Osteoblast (primary cell): ENCODE measurements around the gene KIFC1. TPM values are rescaled to one million over a fixed set of nuclear protein-coding genes. Genes with fewer than 3 reads are reported as not detected.
A peak's percentile ranks its signal among the peaks of the same experiment; 100 is the strongest.

Source experiments
- DNase-seq: peaks from one replicate; pipeline ENCODE4 v3.0.0; 2011; ENCODE audit warnings: low spot score, mixed read lengths; ENCODE audit not compliant: insufficient read length; ENCODE audit errors: missing footprints
- H2AFZ ChIP-seq: 2 replicates; pipeline ENCODE4 v1.6.0; 2011; ENCODE audit warnings: mild to moderate bottlenecking, low read length
- H3K27ac ChIP-seq: 2 replicates; pipeline ENCODE4 v1.5.1; 2011; ENCODE audit warnings: mild to moderate bottlenecking, low read depth, low read length, moderate library complexity
- H3K27me3 ChIP-seq: 2 replicates; pipeline ENCODE4 v1.6.0; 2012; ENCODE audit warnings: mild to moderate bottlenecking, control low read depth, inconsistent platforms, low read length, moderate library complexity; ENCODE audit not compliant: insufficient read depth
- H3K36me3 ChIP-seq: 2 replicates; pipeline ENCODE4 v1.5.1; 2011; ENCODE audit warnings: mild to moderate bottlenecking, low read length, control low read depth, moderate library complexity; ENCODE audit not compliant: insufficient read depth
- H3K4me1 ChIP-seq: 2 replicates; pipeline ENCODE4 v1.5.1; 2011; ENCODE audit warnings: mild to moderate bottlenecking, low read length, control low read depth, moderate library complexity; ENCODE audit not compliant: insufficient read depth
- H3K4me2 ChIP-seq: 2 replicates; pipeline ENCODE4 v1.6.0; 2011; ENCODE audit warnings: mild to moderate bottlenecking, low read length; ENCODE audit not compliant: insufficient read depth
- H3K4me3 ChIP-seq: fragments of 200-600 bp; sonication (generic); 3 replicates; pipeline ENCODE4 v1.5.1; 2012; ENCODE audit warnings: mild to moderate bottlenecking, low read length, inconsistent platforms; ENCODE audit not compliant: insufficient read depth
- H3K79me2 ChIP-seq: 2 replicates; pipeline ENCODE4 v1.6.0; 2012; ENCODE audit warnings: mild to moderate bottlenecking, low read length, control low read depth, inconsistent platforms; ENCODE audit not compliant: insufficient read depth
- H3K9me3 ChIP-seq: 2 replicates; pipeline ENCODE4 v1.5.1; 2011; ENCODE audit warnings: low read depth, low read length, control low read depth
- H4K20me1 ChIP-seq: 2 replicates; pipeline ENCODE4 v1.6.0; 2012; ENCODE audit warnings: mild to moderate bottlenecking, low read length, control low read depth; ENCODE audit not compliant: insufficient read depth
- total RNA-seq: library from RNA; depleted of rRNA; stranded (reverse); fragments of >200 nt; gene quantifications from 2 replicates; pipeline ENCODE4 v1.2.3, GENCODE V29; 2012
- TF ChIP-seq, protein P1 (sequence below): IDR thresholded peaks from 2 replicates; pipeline ENCODE4 v1.5.1; 2011; ENCODE audit warnings: mild to moderate bottlenecking, low read depth, low read length, moderate library complexity; ENCODE audit errors: extremely low read depth

The KIFC1 gene
- total RNA-seq, 1 donor = 4.0 TPM

DNA sequence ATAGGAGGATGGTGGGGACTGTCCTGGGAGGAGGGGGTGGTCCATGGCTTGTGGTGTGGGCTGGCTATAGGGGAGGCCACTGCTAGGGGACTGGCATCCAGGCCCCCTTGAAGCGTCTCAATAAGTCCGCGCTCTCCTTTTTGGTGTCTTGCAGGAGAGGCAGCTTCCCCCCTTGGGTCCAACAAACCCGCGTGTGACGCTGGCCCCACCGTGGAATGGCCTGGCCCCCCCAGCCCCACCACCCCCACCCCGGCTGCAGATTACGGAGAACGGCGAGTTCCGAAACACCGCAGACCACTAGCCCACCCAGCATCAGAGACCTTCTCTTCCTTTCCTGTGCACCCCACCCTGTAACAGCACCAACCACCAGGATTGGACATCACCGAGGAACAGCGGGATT, 60.0 kb downstream of the KIFC1 start:
- Histone ChIP-seq H3K4me2 (no peak overlapping the region), H2AFZ (no peak overlapping the region), H4K20me1 (peaks cover 4% of the 10 kb centered on the region), H3K27ac (no peak overlapping the region), H3K4me3 (no peak overlapping the region), H3K4me1 (peaks cover 13% of the 10 kb centered on the region), H3K27me3 (no peaks in the 10 kb centered on the region), H3K79me2 (peaks cover 32% of the 10 kb centered on the region), H3K36me3 (peaks cover 37% of the 10 kb centered on the region), H3K9me3 (no peaks in the 10 kb centered on the region)
- TF ChIP-seq, protein P1, sequence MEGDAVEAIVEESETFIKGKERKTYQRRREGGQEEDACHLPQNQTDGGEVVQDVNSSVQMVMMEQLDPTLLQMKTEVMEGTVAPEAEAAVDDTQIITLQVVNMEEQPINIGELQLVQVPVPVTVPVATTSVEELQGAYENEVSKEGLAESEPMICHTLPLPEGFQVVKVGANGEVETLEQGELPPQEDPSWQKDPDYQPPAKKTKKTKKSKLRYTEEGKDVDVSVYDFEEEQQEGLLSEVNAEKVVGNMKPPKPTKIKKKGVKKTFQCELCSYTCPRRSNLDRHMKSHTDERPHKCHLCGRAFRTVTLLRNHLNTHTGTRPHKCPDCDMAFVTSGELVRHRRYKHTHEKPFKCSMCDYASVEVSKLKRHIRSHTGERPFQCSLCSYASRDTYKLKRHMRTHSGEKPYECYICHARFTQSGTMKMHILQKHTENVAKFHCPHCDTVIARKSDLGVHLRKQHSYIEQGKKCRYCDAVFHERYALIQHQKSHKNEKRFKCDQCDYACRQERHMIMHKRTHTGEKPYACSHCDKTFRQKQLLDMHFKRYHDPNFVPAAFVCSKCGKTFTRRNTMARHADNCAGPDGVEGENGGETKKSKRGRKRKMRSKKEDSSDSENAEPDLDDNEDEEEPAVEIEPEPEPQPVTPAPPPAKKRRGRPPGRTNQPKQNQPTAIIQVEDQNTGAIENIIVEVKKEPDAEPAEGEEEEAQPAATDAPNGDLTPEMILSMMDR = no peak
- peak; percentile 65 for DNase-seq

- H3K79me2 ChIP-seq = peaks cover 32% of the 10 kb centered on the region
- no peak overlapping the region for H3K4me2 ChIP-seq
- peaks cover 1% of the 10 kb centered on the region for H4K20me1 ChIP-seq
- H2AFZ ChIP-seq = no peak overlapping the region
- no peak overlapping the region for H3K4me3 ChIP-seq
- no peaks in the 10 kb centered on the region for H3K9me3 ChIP-seq
- peak; percentile 81 for DNase-seq
- H3K36me3 ChIP-seq = peaks cover 28% of the 10 kb centered on the region
- no peaks in the 10 kb centered on the region for H3K27me3 ChIP-seq
- peaks cover 13% of the 10 kb centered on the region for H3K4me1 ChIP-seq
- TF ChIP-seq, protein P1 = no peak
- no peak overlapping the region for H3K27ac ChIP-seq
These were observed 60.9 kb downstream of the KIFC1 start for GRCh38 chr6:33452496-33452895.

GRCh38 chr6:33453393-33454008, 61.9 kb downstream of the KIFC1 start:
- peaks cover 20% of the 10 kb centered on the region for H3K36me3 ChIP-seq
- H3K27ac ChIP-seq = peak overlapping the region; percentile 80
- peak overlapping the region; percentile 97 for H3K4me2 ChIP-seq
- DNase-seq = peak; percentile 94
- H2AFZ ChIP-seq = no peak overlapping the region
- peak overlapping the region; percentile 98 for H3K4me3 ChIP-seq
- no peaks in the 10 kb centered on the region for H3K9me3 ChIP-seq
- no peaks in the 10 kb centered on the region for H4K20me1 ChIP-seq
- TF ChIP-seq, protein P1 = no peak
- H3K79me2 ChIP-seq = peaks cover 32% of the 10 kb centered on the region
- H3K4me1 ChIP-seq = peaks cover 13% of the 10 kb centered on the region
- H3K27me3 ChIP-seq = no peaks in the 10 kb centered on the region

- Histone ChIP-seq H3K4me1 (peaks cover 13% of the 10 kb centered on the region), H3K27me3 (no peaks in the 10 kb centered on the region), H3K4me3 (peak within 1 kb of the TSS; percentile 98), H3K36me3 (peaks cover 12% of the 10 kb centered on the region), H3K79me2 (peaks cover 32% of the 10 kb centered on the region), H3K27ac (peak within 1 kb of the TSS; percentile 80), H4K20me1 (no peaks in the 10 kb centered on the region), H2AFZ (peak within 1 kb of the TSS; percentile 92), H3K4me2 (peak within 1 kb of the TSS; percentile 97), H3K9me3 (no peaks in the 10 kb centered on the region)
- DNase-seq = peak; percentile 100
- TF ChIP-seq, protein P1 = no peak
These were observed 62.7 kb downstream of the KIFC1 start, which contains the start of gene ZBTB9 for GRCh38 chr6:33454009-33454946. Gene ZBTB9 (plus strand): TSS chr6:33454576. CDS start chr6:33455101, 525 bp downstream.
